ENCODE data around the gene BRI3.

The BRI3 gene

DNA sequence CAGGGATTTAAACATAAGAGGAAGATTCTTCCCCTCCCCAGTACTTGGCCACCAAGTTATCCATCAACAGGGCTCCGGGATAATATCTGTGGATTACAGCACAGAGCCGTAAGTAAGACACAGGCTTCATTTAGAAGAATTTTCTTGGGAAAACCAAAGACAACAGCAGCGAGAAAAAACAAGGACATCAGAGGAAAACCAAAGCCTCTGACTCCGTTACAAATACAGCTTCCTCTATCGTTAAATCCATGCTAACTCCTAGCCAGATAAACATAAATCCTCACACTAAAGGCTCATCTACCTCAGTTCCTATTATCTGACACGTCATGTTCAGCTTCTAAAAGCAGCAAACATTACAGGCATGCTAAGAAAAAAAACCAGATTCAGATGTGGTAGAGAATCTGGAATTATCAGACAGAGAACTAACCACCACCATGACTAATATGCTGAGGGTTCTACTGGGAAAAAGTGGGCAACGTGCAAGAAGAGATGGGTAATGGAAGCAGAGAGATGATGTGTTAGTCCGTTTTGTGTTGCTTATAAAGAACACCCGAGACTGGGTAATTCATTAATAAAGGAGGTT lies 48.4 kb downstream of the BRI3 start:
- Histone ChIP-seq H3K27me3 (ENCODE audit: insufficient read depth, low read length) (no peaks in the 10 kb centered on the region), H3K36me3 (ENCODE audit: insufficient read depth, low read length) (peaks cover 3% of the 10 kb centered on the region; the same call in 1 of the 2 replicates), H3K9ac (ENCODE audit: low read depth, low read length) (no peak overlapping the region), H3K9me3 (ENCODE audit: insufficient read depth, low read depth, low read length) (no peaks in the 10 kb centered on the region), H3K4me1 (ENCODE audit: insufficient read depth, low read length) (peaks cover 7% of the 10 kb centered on the region), H3K27ac (ENCODE audit: low read depth, low read length) (no peak overlapping the region), H3K4me3 (ENCODE audit: low read length) (no peak overlapping the region)
- WGBS = 90% methylated on average over 9 of the region's 9 CpGs

DNA sequence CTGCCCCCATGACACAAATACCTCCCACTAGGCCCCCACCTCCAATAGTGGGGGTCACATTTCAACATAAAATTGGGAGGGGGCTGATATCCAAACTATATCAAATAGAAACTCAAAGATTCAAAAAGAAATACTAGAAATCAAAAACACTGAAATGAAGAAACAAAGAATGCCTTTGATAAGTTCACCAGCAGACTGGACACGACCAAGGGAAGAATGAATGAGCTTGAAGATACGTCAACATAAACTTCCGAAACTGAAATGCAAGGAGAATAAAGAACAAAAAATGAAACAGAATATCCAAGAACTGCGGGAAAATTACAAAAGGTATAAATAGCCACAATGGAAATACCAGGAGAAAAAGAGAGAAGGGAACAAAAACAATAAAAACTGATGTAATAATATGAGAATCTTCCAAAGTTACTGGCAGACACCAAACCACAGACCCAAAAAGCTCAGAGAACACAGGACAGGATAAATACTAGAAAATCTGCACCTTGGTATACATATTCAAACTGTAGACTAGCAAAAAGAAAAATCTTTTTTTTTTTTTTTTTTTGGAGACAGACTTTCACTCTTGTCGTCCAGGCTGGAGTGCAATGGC lies 49.5 kb downstream of the BRI3 start:
- H3K4me3 ChIP-seq (ENCODE audit: low read length) = no peak overlapping the region
- no peaks in the 10 kb centered on the region for H3K9me3 ChIP-seq (ENCODE audit: insufficient read depth, low read depth, low read length)
- H3K27ac ChIP-seq (ENCODE audit: low read depth, low read length) = no peak overlapping the region
- H3K27me3 ChIP-seq (ENCODE audit: insufficient read depth, low read length) = no peaks in the 10 kb centered on the region
- H3K4me1 ChIP-seq (ENCODE audit: insufficient read depth, low read length) = peaks cover 7% of the 10 kb centered on the region
- WGBS = 97% methylated on average over 4 of the region's 5 CpGs
- no peak overlapping the region for H3K9ac ChIP-seq (ENCODE audit: low read depth, low read length)
- H3K36me3 ChIP-seq (ENCODE audit: insufficient read depth, low read length) = peaks cover 3% of the 10 kb centered on the region; the same call in 1 of the 2 replicates

DNA sequence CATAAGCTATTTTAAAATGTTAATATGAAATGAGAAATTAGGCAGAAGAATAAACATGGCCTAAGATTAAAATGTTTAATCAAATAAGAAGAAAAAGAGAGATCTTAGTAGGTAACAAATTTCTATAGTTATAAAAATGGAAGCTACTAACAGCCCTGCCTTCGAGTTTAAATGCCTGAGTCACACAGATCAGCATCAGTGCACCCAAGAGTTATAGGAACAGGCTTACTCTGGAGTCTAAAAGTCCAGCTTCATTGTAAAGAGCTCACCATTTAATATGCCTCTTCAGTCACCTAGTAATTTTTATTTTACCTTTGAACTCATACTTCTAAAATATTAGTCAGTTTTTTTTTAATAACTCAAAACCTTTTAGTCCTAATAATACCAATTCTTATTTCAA lies 52.6 kb downstream of the BRI3 start:
- Histone ChIP-seq H3K9me3 (ENCODE audit: insufficient read depth, low read depth, low read length) (no peaks in the 10 kb centered on the region), H3K4me1 (ENCODE audit: insufficient read depth, low read length) (peaks cover 7% of the 10 kb centered on the region), H3K27ac (ENCODE audit: low read depth, low read length) (no peak overlapping the region), H3K4me3 (ENCODE audit: low read length) (no peak overlapping the region), H3K9ac (ENCODE audit: low read depth, low read length) (no peak overlapping the region), H3K36me3 (ENCODE audit: insufficient read depth, low read length) (no peaks in the 10 kb centered on the region), H3K27me3 (ENCODE audit: insufficient read depth, low read length) (no peaks in the 10 kb centered on the region)
- WGBS = 93% methylated on average over 1 of the region's 1 CpG

DNA sequence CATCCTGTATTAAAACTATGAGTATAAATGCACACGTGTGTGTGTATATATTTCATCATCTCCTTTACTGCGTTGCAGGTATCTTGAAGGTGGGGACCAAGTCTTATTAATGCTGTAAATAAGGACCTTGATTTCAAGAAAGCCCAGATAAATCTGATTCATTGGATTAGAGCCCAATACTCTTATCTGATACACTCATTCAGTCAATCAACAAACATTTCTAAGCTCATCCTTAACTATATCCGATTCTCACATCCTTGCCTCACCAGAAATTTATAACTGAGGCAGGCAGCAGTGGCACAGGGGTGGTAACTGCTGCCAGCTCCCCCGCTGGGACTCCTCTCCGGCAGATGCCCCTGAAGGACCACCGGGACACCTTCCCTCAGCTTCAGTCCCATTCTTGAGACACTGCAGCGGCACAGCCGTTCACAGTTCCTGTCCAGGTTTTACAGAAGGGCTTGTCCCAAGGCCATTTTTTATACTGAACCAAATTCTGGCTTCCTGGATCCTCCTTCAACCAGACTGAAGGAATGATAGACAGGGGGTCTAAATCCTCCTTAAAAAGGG lies 54.0 kb downstream of the BRI3 start:
- H3K4me3 ChIP-seq (ENCODE audit: low read length) = no peak overlapping the region
- 94% methylated on average over 6 of the region's 8 CpGs for WGBS
- no peaks in the 10 kb centered on the region for H3K4me1 ChIP-seq (ENCODE audit: insufficient read depth, low read length)
- no peak overlapping the region for H3K27ac ChIP-seq (ENCODE audit: low read depth, low read length)
- no peaks in the 10 kb centered on the region for H3K27me3 ChIP-seq (ENCODE audit: insufficient read depth, low read length)
- no peak overlapping the region for H3K9ac ChIP-seq (ENCODE audit: low read depth, low read length)
- H3K36me3 ChIP-seq (ENCODE audit: insufficient read depth, low read length) = no peaks in the 10 kb centered on the region
- no peaks in the 10 kb centered on the region for H3K9me3 ChIP-seq (ENCODE audit: insufficient read depth, low read depth, low read length)

DNA sequence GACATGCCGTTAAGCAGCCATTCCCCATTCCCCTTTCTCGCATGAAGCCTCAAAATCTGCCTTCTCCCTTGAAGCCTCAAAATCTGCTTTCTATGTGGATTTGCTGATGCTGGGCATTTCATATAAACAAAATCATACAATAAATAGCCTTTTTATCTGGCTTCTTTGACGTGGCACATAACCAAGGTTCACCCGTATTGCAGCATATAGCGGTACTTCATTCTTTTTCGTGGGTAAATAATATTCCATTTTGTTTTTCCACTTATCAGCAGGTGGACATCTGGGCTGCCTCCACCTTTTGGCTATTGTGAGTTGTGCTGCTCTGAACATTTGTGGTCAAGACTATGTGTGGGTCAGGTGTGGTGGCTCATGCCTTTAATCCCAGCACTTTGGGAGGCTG lies 57.0 kb downstream of the BRI3 start:
- 96% methylated on average over 6 of the region's 6 CpGs for WGBS
- H3K27me3 ChIP-seq (ENCODE audit: insufficient read depth, low read length) = no peaks in the 10 kb centered on the region

DNA sequence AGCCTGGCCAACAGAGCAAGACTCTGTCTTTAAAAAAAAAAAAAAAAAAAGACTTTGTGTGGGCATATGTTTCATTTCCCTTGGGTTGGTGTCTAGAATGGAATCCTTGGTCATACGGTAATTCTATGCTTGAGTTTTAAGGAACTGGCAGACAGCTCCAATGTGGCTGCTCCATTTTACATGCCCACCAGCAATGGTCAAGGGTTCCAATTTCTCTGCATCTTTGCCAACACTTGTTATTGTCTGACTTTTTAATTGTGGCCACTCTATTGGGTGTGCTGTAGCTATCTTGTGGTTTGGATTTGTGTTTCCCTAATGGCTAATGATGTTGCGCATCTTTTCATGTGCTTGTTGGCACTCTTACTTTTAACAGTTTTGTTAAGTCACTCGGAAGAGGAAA lies 57.6 kb downstream of the BRI3 start:
- H3K4me3 ChIP-seq (ENCODE audit: low read length) = no peak overlapping the region
- no peaks in the 10 kb centered on the region for H3K27me3 ChIP-seq (ENCODE audit: insufficient read depth, low read length)
- no peak overlapping the region for H3K27ac ChIP-seq (ENCODE audit: low read depth, low read length)
- WGBS = 100% methylated on average over 3 of the region's 3 CpGs
- H3K36me3 ChIP-seq (ENCODE audit: insufficient read depth, low read length) = no peaks in the 10 kb centered on the region
- H3K9ac ChIP-seq (ENCODE audit: low read depth, low read length) = no peak overlapping the region
- H3K9me3 ChIP-seq (ENCODE audit: insufficient read depth, low read depth, low read length) = no peaks in the 10 kb centered on the region
- H3K4me1 ChIP-seq (ENCODE audit: insufficient read depth, low read length) = no peaks in the 10 kb centered on the region

More for the DNA sequence above, 57.0 kb downstream of the BRI3 start:
- H3K36me3 ChIP-seq (ENCODE audit: insufficient read depth, low read length) = no peaks in the 10 kb centered on the region
- no peaks in the 10 kb centered on the region for H3K4me1 ChIP-seq (ENCODE audit: insufficient read depth, low read length)
- H3K4me3 ChIP-seq (ENCODE audit: low read length) = no peak overlapping the region
- H3K27ac ChIP-seq (ENCODE audit: low read depth, low read length) = no peak overlapping the region
- no peak overlapping the region for H3K9ac ChIP-seq (ENCODE audit: low read depth, low read length)
- no peaks in the 10 kb centered on the region for H3K9me3 ChIP-seq (ENCODE audit: insufficient read depth, low read depth, low read length)

DNA sequence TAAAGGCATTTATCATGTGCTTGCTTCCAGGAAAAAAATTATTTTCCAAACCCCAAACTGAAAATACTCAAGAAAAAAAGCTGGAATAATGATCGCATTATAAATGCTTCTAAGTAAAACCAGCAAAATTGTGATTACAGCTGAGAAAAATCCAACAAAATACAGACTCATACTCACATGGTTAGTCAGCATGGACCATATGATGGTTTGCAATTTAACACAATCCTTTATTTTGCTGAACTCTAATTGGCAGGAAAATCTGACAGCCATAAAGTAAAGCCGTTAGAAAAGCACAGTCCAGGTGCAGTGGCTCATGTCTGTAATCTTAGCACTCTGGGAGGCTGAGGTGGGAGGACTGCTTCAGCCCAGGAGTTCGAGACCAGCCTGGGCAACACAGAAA lies 59.6 kb downstream of the BRI3 start:
- H3K27me3 ChIP-seq (ENCODE audit: insufficient read depth, low read length) = no peaks in the 10 kb centered on the region
- 86% methylated on average over 3 of the region's 3 CpGs for WGBS
- H3K36me3 ChIP-seq (ENCODE audit: insufficient read depth, low read length) = no peaks in the 10 kb centered on the region
- H3K9ac ChIP-seq (ENCODE audit: low read depth, low read length) = no peak overlapping the region
- H3K4me1 ChIP-seq (ENCODE audit: insufficient read depth, low read length) = no peaks in the 10 kb centered on the region
- H3K4me3 ChIP-seq (ENCODE audit: low read length) = no peak overlapping the region
- H3K9me3 ChIP-seq (ENCODE audit: insufficient read depth, low read depth, low read length) = no peaks in the 10 kb centered on the region
- H3K27ac ChIP-seq (ENCODE audit: low read depth, low read length) = no peak overlapping the region

All from HUES64 (cell line).